Vagina (tissue), 2 donors: Measurements from ENCODE around the gene FOSL1. TPM values are rescaled to one million over a fixed set of nuclear protein-coding genes. Genes with fewer than 3 reads are reported as not detected.

ENCODE experiments used
- DNase-seq, 2 donors: peaks; one replicate each; pipeline ENCODE4 v3.0.0-alpha.2; 2017; ENCODE audit errors: extremely low spot score in 2 of 2
- H3K27ac ChIP-seq: fragments of 200-600 bp; sonication (generic); one replicate; pipeline ENCODE4 v1.5.1; 2019
- H3K27me3 ChIP-seq: fragments of 200-600 bp; sonication (generic); one replicate; pipeline ENCODE4 v1.5.1; 2019
- H3K36me3 ChIP-seq, 2 donors: fragments of 200-600 bp; sonication (generic); one replicate each; pipeline ENCODE4 v1.5.1; 2017 to 2019
- H3K4me1 ChIP-seq: fragments of 200-600 bp; sonication (generic); one replicate; pipeline ENCODE4 v1.5.1; 2019
- H3K4me3 ChIP-seq, 2 donors: fragments of 200-600 bp; sonication (generic); 1 replicate in 1 of 2; 2 replicates in 1 of 2; pipeline ENCODE4 v1.5.1; 2016 to 2019
- H3K9me3 ChIP-seq: fragments of 200-600 bp; sonication (generic); one replicate; pipeline ENCODE4 v1.5.1; 2019
- CTCF ChIP-seq, 3 experiments: fragments of 450-650 bp in 2 of 3; fragments of 200-600 bp in 1 of 3; sonication (generic) in 1 of 3; IDR thresholded peaks; one replicate each; pipeline ENCODE4 v1.5.1; 2017 to 2019; ENCODE audit warnings: antibody characterized with exemption in 3 of 3, mild to moderate bottlenecking in 2 of 3, moderate library complexity in 2 of 3
- POLR2A ChIP-seq, 2 donors: fragments of 450-650 bp; IDR thresholded peaks; one replicate each; pipeline ENCODE4 v1.6.1; 2017; ENCODE audit warnings: antibody characterized with exemption in 2 of 2, mild to moderate bottlenecking in 2 of 2, moderate library complexity in 2 of 2
- POLR2AphosphoS5 ChIP-seq, 2 donors: sonication (generic); formaldehyde crosslinking; IDR thresholded peaks; one replicate each; pipeline ENCODE4 v1.9.0; 2017; ENCODE audit warnings: antibody characterized with exemption in 2 of 2, mild to moderate bottlenecking in 2 of 2, low read depth in 1 of 2; ENCODE audit not compliant: insufficient read depth in 1 of 2
- intact Hi-C: fragments of 100-400 bp; cut with DNase I; formaldehyde crosslinking; loops from one replicate; pipeline ENCODE4 v1.15.1; 2023
- total RNA-seq: library from RNA; depleted of rRNA; stranded (reverse); fragments of >200 nt; gene quantifications from one replicate; pipeline ENCODE4 v1.2.3, GENCODE V29; 2016

Gene FOSL1
- total RNA-seq, 1 donor from 2014 or later: 20.9 TPM

DNA sequence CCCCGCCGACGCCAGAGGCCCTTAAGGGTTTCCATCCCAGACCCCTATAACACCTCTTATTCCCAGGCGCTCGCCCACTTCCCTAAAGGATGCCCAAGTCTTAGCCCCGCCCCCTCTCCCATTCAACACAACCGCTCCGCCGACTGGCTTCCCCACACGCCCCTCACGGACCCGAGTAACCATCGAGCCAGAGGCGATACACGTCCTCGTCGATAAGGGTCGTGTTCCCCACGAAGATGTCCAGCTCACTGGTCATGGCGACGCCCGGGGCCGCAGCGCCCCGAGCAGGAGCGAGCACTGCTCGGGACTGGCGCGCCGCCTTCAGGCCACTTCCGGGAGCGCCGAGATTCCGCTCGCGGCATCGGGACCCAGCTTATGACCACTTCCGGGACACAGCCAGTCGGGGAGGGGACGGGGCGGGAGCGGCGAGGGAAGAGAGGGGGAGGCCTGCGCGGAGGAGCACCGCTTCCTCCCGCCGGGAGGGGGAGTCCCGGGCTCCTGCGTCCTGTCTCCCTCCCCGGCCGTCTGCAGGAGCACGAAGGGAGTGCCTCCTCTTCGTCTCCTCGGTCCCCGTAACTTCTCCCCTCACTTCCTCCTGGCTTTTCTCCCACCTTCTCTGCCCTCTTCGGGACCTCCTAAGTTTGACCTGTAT is 11.9 kb downstream of the FOSL1 start, which contains the start of gene FIBP:
TSS of gene FIBP (minus strand) at position 309 of the 652 bp plus-strand sequence. CDS start at position 256, 53 bp downstream.
- peak in 1 of 2 donors; percentile 98 for DNase-seq
- peak within 1 kb of the TSS; percentile 69 to 86 for H3K4me3 ChIP-seq
- TF ChIP-seq CTCF (IDR thresholded peaks at IDR 0.05) (peak; percentile 72 to 95 (median 80)), POLR2AphosphoS5 (IDR thresholded peaks at IDR 0.05; ENCODE audit: insufficient read depth in 1 of 2, low read depth in 1 of 2) (peak; percentile 93 to 98), POLR2A (IDR thresholded peaks at IDR 0.05) (peak in 1 of 2 donors; percentile 87)
- H3K27ac ChIP-seq: peak within 1 kb of the TSS; percentile 97
- no peaks in the 10 kb centered on the region for H3K27me3 ChIP-seq
- H3K4me1 ChIP-seq: peaks cover 70% of the 10 kb centered on the region
- intact Hi-C loops: loop anchor here (5.0 kb wide), 2 partner anchors 99 to 114 kb away; partner anchors contain the start of genes BANF1 and EIF1AD
- H3K36me3 ChIP-seq: peaks cover 0 to 24% of the 10 kb centered on the region in 2 donors
- no peaks in the 10 kb centered on the region for H3K9me3 ChIP-seq

DNA sequence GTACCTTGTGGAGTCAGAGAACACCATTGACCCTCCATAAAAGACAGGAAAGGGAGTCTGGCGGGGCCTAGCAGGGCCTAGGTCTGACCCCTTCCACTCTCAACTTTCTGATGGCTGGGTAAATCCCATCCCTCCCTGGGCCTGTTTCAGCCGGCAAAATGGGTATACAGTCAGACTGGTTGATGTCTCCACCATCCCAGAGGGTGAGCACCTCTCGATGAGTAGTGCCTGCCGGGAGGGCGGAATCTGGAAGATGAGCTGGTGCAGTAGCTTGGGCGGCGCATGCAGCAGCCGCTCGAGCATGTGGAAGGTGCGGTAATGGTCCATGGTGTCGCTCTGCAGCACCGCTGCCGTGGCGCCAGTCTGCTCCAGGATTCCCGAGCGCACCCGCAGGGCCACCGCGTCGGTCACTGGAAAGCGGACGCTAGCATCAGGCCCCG is 12.4 kb downstream of the FOSL1 start:
- Histone ChIP-seq H3K27ac (peak overlapping the region; percentile 97), H3K27me3 (no peaks in the 10 kb centered on the region), H3K9me3 (no peaks in the 10 kb centered on the region), H3K36me3 (peaks cover 0 to 28% of the 10 kb centered on the region in 2 donors), H3K4me1 (peaks cover 65% of the 10 kb centered on the region), H3K4me3 (peak overlapping the region; percentile 69 to 86)
- no peak for DNase-seq
- TF ChIP-seq POLR2A (IDR thresholded peaks at IDR 0.05) (no peak), POLR2AphosphoS5 (IDR thresholded peaks at IDR 0.05; ENCODE audit: insufficient read depth in 1 of 2, low read depth in 1 of 2) (no peak), CTCF (IDR thresholded peaks at IDR 0.05) (no peak)
- intact Hi-C loops: loop anchor here (5.0 kb wide), 2 partner anchors 100 to 115 kb away; partner anchors contain the start of genes BANF1 and EIF1AD

GRCh38 chr11:65886826-65887722 is 13.1 kb downstream of the FOSL1 start:
- peak overlapping the region; percentile 69 to 86 for H3K4me3 ChIP-seq
- H3K27me3 ChIP-seq: no peaks in the 10 kb centered on the region
- intact Hi-C loops: loop anchor here (5.0 kb wide), 2 partner anchors 100 to 115 kb away; partner anchors contain the start of genes BANF1 and EIF1AD
- TF ChIP-seq POLR2AphosphoS5 (IDR thresholded peaks at IDR 0.05; ENCODE audit: insufficient read depth in 1 of 2, low read depth in 1 of 2) (no peak), POLR2A (IDR thresholded peaks at IDR 0.05) (no peak), CTCF (IDR thresholded peaks at IDR 0.05) (no peak)
- peaks cover 58% of the 10 kb centered on the region for H3K4me1 ChIP-seq
- H3K36me3 ChIP-seq: peaks cover 0 to 35% of the 10 kb centered on the region in 2 donors
- no peaks in the 10 kb centered on the region for H3K9me3 ChIP-seq
- H3K27ac ChIP-seq: peak overlapping the region; percentile 97
- no peak for DNase-seq

DNA sequence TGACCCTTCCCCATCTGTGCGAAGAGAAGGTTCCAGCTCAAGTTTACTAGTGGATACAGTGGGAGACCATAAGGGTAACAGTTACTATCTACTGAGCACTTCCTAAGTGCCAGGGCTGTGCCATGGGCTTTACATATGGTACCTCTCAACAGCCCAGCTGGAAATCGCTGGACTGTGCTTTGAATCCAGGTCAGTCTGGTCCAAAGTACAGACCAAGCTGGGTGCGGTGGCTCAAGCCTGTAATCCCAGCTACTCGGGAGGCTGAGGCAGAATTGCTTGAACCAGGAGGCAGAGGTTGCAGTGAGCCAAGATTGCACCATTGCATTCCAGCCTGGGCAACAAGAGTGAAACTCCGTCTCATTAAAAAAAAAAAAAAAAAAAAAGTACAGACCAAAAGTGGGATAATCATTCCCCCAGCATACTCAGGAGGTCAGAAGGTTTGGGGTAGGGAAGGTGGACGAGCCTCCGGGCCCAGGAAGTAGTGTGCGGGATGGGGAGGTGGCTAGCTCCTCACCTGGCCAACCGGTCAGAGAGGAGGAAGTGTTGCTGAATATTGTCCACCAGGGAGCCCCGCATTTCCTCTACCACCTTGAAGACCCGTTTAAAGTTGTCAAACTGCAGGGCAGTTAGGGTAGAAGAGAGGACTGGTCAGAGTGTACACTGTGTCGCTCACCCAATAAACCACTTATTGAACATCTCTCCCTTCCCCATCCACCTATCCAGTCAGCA is 14.2 kb downstream of the FOSL1 start:
- Histone ChIP-seq H3K36me3 (peaks cover 0 to 37% of the 10 kb centered on the region in 2 donors), H3K27ac (no peak overlapping the region), H3K9me3 (no peaks in the 10 kb centered on the region), H3K27me3 (no peaks in the 10 kb centered on the region), H3K4me3 (no peak overlapping the region), H3K4me1 (peaks cover 47% of the 10 kb centered on the region)
- intact Hi-C loops: loop anchor here (5.0 kb wide), 2 partner anchors 101 to 116 kb away; partner anchors contain the start of genes BANF1 and EIF1AD
- TF ChIP-seq POLR2A (IDR thresholded peaks at IDR 0.05) (no peak), POLR2AphosphoS5 (IDR thresholded peaks at IDR 0.05; ENCODE audit: insufficient read depth in 1 of 2, low read depth in 1 of 2) (no peak), CTCF (IDR thresholded peaks at IDR 0.05) (no peak)
- DNase-seq: no peak
